Adrenal gland (tissue), 5 donors: ENCODE measurements around the gene MID1.

Source experiments
- CTCF ChIP-seq, 6 experiments: fragments of 450-650 bp in 4 of 6; fragments of 200-600 bp in 2 of 6; sonication (generic) in 1 of 6; IDR thresholded peaks; 1 replicate in 5 of 6; 2 replicates in 1 of 6; pipeline versions ENCODE4 v1.5.1 to v1.8.0; 2016 to 2021; ENCODE audit warnings: antibody characterized with exemption in 6 of 6, mild to moderate bottlenecking in 2 of 6, moderate library complexity in 1 of 6
- POLR2A ChIP-seq, 2 donors: fragments of 450-650 bp; IDR thresholded peaks; one replicate each; pipeline ENCODE4 v1.6.1; 2017; ENCODE audit warnings: antibody characterized with exemption in 2 of 2, mild to moderate bottlenecking in 2 of 2, moderate library complexity in 1 of 2
- donor health status: DM: no; HTN: no; CAD: no.

DNA sequence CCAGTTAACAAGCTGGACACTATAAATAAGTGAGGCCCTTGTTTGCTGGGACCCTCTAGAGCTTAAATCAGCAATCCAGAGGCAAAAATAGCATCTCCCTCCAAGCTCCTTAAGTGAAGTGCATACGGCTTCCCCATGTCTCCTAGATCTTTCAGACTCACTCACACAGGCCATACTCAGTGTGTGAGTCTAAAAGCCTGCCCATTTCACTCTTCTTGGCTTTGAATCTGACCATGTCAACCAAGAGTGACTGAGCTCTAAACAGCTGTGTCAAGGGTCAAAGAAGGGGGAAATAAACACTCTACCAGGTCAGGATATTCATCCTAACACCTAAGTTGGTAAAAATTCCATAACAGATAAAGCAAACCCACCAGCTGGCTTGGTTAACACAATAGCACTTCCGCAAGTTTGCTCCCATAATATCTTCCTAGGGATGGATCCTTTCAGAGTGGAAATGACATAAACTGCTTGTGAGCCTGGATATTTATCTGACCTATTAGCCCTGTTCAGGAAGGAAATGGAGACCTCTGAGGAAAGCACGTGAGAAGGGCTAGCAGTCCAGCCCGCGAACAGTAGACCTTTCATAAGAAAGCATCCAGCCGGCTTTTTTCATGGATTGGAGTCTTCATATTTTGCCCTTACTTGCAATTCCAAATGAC lies 65.6 kb downstream of the MID1 start:
- TF ChIP-seq CTCF (IDR thresholded peaks at IDR 0.05): no peak
- no peak for TF ChIP-seq POLR2A (IDR thresholded peaks at IDR 0.05)
